K562 (cell line): ENCODE results near the gene HS6ST1.

Experiments used
- CXXC5 ChIP-seq: fragments of 250-450 bp; sonication (Bioruptor Pico); IDR thresholded peaks from 2 replicates; pipeline ENCODE4 v1.8.0; 2022; ENCODE audit warnings: inconsistent platforms, mild to moderate bottlenecking, moderate library complexity
- MTF1 ChIP-seq: fragments of 250-450 bp; sonication (Bioruptor Pico); IDR thresholded peaks from 2 replicates; pipeline ENCODE4 v1.9.0; 2021; ENCODE audit warnings: moderate library complexity, mild to moderate bottlenecking, inconsistent platforms, borderline replicate concordance
- MXI1 ChIP-seq: IDR thresholded peaks from 2 replicates; pipeline ENCODE4 v1.6.1; 2011; ENCODE audit warnings: low read depth, mild to moderate bottlenecking, improper control_type of control experiment, low read length
- PHB2 ChIP-seq: fragments of 450-650 bp; IDR thresholded peaks from 2 replicates; pipeline ENCODE4 v1.6.1; 2017; ENCODE audit warnings: low read depth
- POLR2AphosphoS5 ChIP-seq: IDR thresholded peaks from 2 replicates; pipeline ENCODE4 v1.6.1; 2011; ENCODE audit warnings: mild to moderate bottlenecking, low read depth, low read length, moderate library complexity; ENCODE audit not compliant: control insufficient read depth, insufficient read depth
- ZNF354B ChIP-seq: fragments of 250-450 bp; sonication (Bioruptor Pico); IDR thresholded peaks from 2 replicates; pipeline ENCODE4 v1.4.0; 2020

DNA sequence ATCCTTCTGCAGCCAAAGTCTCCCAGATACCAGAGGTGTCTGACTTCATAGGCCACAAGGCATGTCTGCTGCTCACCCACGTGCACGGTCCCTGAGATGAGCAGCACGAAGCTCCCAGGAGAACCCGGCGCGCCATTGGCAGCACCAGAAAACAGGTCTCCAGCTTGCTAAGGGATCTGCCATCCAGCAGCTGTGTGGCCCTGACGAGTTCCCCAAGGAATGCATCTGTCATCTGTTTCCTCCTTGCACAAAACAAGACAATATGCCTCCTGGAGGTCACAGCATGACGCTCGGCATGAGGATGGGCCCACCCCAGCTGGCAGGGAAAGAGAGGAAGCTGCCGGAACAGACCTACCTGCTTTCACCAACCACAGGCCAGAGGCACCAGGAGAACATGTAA is 29.2 kb downstream of the HS6ST1 start:
- TF ChIP-seq MTF1 (CRISPR knock-in tag) (no peak), MXI1 (no peak), CXXC5 (CRISPR knock-in tag) (no peak), POLR2AphosphoS5 (no peak), ZNF354B (CRISPR knock-in tag) (no peak), PHB2 (no peak)
